ENCODE measurements around the gene ITPRIP. TPM values are rescaled to one million over a fixed set of nuclear protein-coding genes. Genes with fewer than 3 reads are reported as not detected.
A peak's percentile ranks its signal among the peaks of the same experiment; 100 is the strongest.

The ITPRIP gene
- total RNA-seq, 2 donors from 2014 or later, result 5.9 to 9.6 TPM

GRCh38 chr10:104259999-104260774 is 78.1 kb downstream of the ITPRIP start:
- H3K27me3 ChIP-seq, result no peaks in the 10 kb centered on the region
- no peak overlapping the region for H3K4me3 ChIP-seq
- TF ChIP-seq, protein P1, sequence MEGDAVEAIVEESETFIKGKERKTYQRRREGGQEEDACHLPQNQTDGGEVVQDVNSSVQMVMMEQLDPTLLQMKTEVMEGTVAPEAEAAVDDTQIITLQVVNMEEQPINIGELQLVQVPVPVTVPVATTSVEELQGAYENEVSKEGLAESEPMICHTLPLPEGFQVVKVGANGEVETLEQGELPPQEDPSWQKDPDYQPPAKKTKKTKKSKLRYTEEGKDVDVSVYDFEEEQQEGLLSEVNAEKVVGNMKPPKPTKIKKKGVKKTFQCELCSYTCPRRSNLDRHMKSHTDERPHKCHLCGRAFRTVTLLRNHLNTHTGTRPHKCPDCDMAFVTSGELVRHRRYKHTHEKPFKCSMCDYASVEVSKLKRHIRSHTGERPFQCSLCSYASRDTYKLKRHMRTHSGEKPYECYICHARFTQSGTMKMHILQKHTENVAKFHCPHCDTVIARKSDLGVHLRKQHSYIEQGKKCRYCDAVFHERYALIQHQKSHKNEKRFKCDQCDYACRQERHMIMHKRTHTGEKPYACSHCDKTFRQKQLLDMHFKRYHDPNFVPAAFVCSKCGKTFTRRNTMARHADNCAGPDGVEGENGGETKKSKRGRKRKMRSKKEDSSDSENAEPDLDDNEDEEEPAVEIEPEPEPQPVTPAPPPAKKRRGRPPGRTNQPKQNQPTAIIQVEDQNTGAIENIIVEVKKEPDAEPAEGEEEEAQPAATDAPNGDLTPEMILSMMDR (IDR thresholded peaks at IDR 0.05), result no peak
- no peak overlapping the region for H3K9ac ChIP-seq (ENCODE audit: low read depth in 2 of 2, low read length in 2 of 2)
- no peaks in the 10 kb centered on the region for H3K9me3 ChIP-seq
- intact Hi-C loops (cut with DNase I), result no loop called here
- H3K27ac ChIP-seq, result peak overlapping the region; percentile 15
- H3K4me1 ChIP-seq, result no peaks in the 10 kb centered on the region
- DNase-seq, result no peak
- peaks cover 22% of the 10 kb centered on the region for H3K36me3 ChIP-seq

Small RNA genes within 50 kb of the gene (microRNA-seq; reads per million reads assigned to microRNA genes)
- gene MIR4482, result not detected

Other genes starting within 250 kb of the ITPRIP start
- 1 to 10 TPM; 6.8 to 8.0 TPM for gene SFR1, start 216.3 kb downstream of the ITPRIP start, total RNA-seq
- gene CFAP43, start 106.1 kb downstream of the ITPRIP start, total RNA-seq, result under 1 TPM; 0.16 to 0.49 TPM
- 10 to 100 TPM; 89.9 to 98.0 TPM for gene GSTO1, start 83.6 kb downstream of the ITPRIP start, total RNA-seq
- 10 to 100 TPM; 12.8 to 18.9 TPM for gene GSTO2, start 69.3 kb downstream of the ITPRIP start, total RNA-seq
- gene CFAP58, start 15.4 kb upstream of the ITPRIP start, total RNA-seq, result under 1 TPM in 1 of 2 donors, not detected in 1; 0.11 TPM

Data from colonic mucosa (tissue), 4 donors.